Measurements from ENCODE around the gene MMGT1.
"Not testable (repeated sequence)": the region's sequence is repeated elsewhere in the genome, so short reads cannot be mapped to it uniquely, and the experiment has no call there.

Gene MMGT1

DNA sequence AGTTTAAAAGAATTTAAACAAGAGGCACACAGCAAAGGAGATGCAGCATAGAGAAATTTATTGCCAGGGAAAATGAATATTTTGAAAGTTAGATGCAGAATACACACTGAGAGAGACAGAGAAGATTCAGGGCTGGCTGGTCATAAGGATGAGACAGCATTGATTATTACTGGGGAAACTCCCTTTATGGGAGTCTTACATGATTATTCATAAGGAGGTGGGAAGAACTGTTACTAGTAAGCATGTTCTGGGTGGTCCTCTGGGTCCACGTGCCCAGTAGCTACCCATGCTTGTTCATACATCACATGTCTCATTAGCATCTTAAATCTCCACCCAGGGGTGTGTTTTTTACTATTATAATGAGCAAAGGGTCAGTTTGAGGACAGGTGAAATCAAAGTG, 53.3 kb downstream of the MMGT1 start:
- DNase-seq: not testable (repeated sequence)

- DNase-seq: no peak
Observed at GRCh38 chrX:135914404-135914803, 59.4 kb downstream of the MMGT1 start.

Measured in femur (tissue), 1 donor.